ACHN (cell line): Measurements from ENCODE around the gene C9orf50.
"Not testable (repeated sequence)": the region's sequence is repeated elsewhere in the genome, so short reads cannot be mapped to it uniquely, and the experiment has no call there.

Experiments used
- DNase-seq: peaks from one replicate; pipeline ENCODE4 v3.0.0-alpha.2; 2015
- in situ Hi-C: cut with HindIII; loops from 2 replicates; pipeline ENCODE4 v1.10.0; 2017; ENCODE audit warnings: low sequenced_read_pairs, low pct_ligation_motif_present, low pct_unique_long_range_greater_than_20kb

C9orf50 gene

GRCh38 chr9:129602598-129603415 is 18.1 kb downstream of the C9orf50 start:
- in situ Hi-C loops = no loop called here
- DNase-seq = no peak

- no peak for DNase-seq
- in situ Hi-C loops = no loop called here
Measured at GRCh38 chr9:129601082-129601674, 19.7 kb downstream of the C9orf50 start.

- DNase-seq = no peak
- in situ Hi-C loops = no loop called here
Measured at GRCh38 chr9:129598089-129598596, 22.8 kb downstream of the C9orf50 start.

DNA sequence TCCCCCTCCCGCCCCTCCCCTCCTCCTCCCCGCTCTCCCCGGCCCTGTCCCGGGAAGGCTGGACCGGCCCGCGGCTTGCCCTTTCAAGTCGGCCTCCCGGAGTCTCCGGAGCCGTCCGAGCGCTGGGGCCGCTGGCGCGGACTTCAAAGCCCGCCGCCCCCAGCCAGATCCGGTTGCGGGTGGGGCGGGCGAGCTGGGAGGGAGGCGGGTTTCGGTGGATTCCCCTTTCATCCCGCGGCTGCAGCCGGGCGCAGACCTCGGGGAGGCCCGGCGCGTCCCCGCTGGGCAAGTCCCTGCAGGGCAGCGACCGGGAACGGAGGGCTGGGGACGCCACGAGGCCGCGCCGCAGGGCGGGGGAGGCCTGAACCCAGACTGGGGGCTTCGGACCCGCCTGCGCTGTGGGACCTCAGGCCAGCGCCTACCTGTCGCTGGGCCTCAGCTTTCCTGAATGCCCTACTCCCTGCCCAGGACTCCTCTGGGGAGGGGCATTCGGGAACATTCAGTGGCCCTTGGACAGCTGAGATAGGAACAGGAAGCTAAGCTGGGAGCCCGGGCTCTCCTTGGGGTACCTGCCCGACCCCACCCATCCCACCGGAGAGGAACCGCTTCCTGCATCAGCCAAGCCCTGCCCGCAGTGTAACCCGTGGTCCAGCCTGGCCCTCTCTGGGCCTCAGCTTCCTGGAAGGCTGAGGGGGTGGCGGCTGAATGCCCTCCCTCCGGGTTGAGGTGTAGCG is 23.4 kb downstream of the C9orf50 start:
- DNase-seq = no peak
- in situ Hi-C loops = no loop called here

- no peak for DNase-seq
- in situ Hi-C loops = no loop called here
Measured at GRCh38 chr9:129596541-129597331, 24.2 kb downstream of the C9orf50 start.

- in situ Hi-C loops = no loop called here
- no peak for DNase-seq
Measured at GRCh38 chr9:129595903-129596540, 24.9 kb downstream of the C9orf50 start.

DNA sequence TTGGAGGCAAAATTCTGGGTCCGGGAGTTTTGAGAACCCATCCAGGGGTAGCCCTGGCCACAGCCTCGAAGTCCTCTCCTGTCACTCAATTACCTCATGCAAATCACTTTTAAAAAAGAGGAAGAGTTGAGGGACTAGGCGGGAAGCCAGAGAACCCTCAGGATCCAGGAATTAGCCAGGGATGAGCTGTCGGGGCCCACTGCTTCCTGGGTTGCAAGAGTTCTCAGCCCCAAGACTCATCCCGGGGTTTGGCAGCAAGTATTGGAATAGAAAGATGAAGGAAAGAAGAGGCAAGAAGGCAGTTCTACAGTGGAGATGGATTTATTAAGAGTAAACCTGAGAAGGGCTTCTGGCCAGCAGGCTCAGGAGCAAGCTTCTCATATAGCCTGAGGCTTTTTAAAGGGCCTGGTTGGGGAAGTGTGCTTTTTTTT is 25.6 kb downstream of the C9orf50 start:
- in situ Hi-C loops = no loop called here
- no peak for DNase-seq

DNA sequence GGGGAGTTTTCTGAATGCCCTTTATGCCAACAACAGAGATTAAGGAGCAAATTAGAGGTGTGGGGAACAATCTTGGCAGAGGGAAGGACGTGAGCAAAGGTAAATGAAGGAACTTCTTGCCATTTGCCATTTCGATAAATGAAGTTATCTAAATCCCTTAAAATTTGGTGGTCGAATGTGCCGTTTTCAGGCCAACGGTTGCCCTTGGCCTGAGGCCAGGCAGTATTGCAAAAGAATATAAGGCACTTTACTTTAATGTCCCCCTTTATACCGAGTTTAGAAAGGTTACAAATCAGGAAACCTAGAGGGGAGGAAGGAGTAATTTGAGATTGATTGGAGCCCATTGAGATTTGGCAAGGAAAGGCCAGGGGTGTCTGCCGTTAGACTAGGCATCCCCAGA is 26.3 kb downstream of the C9orf50 start:
- in situ Hi-C loops = no loop called here
- DNase-seq = no peak

DNA sequence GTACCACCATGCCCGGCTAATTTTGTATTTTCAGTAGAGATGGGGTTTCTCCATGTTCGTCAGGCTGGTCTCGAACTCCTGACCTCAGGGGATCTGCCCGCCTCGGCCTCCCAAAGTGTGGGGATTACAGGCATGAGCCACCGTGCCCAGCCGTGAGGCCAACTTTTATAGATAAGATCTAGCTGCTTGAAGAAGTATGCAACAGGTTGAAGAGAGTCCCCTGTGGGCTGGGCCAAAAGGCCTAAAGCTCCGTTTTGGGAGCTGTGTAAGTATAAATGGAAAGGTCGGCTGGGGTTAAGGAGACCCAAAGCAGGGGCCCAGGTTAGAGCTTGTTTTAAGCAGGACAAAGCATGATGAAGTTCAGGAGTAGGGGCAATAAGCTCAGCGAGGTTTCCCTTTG is 28.1 kb downstream of the C9orf50 start:
- in situ Hi-C loops, DNase-seq: not testable (repeated sequence)

GRCh38 chr9:129591916-129592315 is 29.0 kb downstream of the C9orf50 start:
- no peak for DNase-seq

DNA sequence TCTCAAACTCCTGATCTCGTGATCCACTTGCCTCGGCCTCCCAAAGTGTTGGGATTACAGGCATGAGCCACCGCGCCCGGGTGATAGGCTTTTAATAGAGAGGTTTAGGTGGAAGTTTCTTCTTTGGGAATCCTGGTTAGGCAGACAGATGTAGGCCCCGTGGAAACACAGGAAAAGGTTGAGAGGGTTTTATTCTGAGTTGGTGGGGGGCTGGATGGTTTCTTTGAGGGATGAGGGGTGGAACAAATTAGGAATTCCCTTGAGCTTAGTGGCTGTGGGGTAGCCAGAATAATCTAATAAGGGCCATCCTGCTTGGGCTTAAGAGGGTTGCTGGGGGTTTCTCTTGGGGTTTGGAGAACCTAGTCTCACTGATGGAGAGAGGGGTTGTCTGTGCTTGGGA is 30.4 kb downstream of the C9orf50 start:
- in situ Hi-C loops = no loop called here

More at GRCh38 chr9:129591916-129592315, 29.0 kb downstream of the C9orf50 start:
- in situ Hi-C loops = no loop called here

DNA sequence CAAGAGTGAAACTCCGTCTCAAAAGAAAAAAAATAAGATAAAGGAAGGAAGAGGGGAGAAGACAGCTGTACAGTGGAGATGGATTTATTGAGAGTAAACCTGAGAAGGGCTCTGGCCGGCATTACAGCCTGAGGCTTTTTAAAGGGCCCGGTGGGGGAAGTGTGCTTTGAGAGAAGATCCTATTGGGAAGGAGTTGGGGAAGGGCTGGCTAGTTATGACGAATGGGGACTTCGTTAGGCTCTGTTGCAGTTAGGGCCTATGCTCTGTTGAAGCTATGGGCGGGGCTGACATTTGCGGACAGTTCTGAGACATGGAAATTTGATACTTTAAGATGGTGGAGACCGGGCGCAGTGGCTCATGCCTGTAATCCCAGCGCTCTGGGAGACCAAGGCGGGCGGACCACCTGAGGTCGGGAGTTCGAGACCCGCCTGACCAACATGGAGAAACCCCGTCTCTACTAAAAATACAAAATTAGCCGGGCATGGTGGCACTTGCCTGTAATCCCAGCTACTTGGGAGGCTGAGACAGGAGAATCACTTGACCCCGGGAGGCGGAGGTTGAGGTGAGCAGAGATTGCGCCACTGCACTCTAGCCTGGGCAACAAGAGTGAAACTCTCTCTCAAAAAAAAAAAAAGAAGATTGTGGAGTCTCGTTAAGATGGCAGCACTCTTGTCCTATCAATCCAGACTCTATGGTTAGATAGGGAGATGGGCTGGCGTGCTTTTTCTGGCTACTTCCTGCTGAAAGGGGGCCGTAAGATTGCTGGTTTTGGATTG is 33.2 kb downstream of the C9orf50 start:
- no peak for DNase-seq

More for the DNA sequence above, 30.4 kb downstream of the C9orf50 start:
- no peak for DNase-seq

DNA sequence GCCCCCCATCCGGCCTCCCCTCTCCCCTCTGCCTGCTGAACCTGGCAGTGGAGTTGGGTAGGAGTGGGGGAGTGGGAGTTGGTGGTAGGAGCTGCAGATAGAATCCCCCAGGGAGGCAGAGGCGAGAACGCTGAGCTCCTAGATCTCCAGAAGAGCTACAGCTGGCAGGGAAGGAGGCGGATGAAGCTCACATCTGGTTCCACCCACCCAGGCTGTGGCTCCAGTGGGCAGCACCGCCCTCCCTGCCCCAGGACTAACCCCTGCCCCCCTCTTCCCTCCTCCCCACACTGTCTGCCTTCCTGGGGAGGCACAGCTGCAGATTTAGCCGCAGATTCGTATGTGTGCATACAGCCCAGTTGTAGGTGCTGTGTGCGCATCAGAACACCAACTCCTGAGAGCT is 34.2 kb downstream of the C9orf50 start:
- in situ Hi-C loops = no loop called here
- DNase-seq = no peak

More for the DNA sequence above, 33.2 kb downstream of the C9orf50 start:
- in situ Hi-C loops = no loop called here

GRCh38 chr9:129586245-129586644 is 34.7 kb downstream of the C9orf50 start:
- DNase-seq = no peak
- in situ Hi-C loops = no loop called here

DNA sequence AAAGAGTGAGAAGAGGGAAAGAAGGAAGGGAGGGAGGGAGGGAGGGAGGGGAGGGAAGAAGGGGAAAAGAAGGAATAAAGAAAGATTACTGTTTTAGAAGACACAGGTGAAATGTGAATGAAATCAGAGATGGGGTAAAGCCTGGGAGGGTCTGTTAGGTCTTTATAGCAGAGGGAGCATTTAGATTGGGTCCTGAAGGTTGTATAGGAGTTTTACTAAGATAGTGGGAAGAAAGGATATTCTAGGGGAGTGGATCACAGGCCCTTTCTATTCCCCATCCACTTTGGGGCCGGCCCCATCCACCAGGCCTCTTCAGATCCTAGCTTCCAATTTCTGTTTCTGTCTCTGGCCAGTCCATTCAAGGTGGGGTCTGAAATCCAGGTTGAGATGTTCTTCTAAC is 35.5 kb downstream of the C9orf50 start:
- in situ Hi-C loops = no loop called here
- DNase-seq = no peak

DNA sequence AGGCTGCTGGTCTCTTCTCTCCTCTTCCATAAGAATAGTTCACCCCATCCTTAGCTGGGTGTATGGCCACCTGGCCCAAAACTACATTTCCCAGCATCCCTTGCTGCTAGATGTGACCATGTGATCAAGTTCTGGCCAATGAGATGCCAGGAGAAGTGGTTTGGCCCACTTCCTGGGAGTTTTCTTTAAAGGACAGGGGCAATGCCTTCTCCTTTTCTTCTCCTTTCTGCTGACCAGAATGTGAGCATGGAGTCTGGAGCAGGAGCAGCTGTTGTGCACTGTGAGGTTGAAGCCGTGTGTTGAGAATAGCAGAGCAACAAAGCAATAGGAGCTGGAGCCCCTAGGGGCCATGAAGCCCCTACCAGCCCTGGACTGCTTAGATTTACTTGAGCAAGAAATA is 36.8 kb downstream of the C9orf50 start:
- DNase-seq = peak; percentile 66
- in situ Hi-C loops = no loop called here

GRCh38 chr9:129583308-129584038 is 37.4 kb downstream of the C9orf50 start:
- in situ Hi-C loops = no loop called here
- no peak for DNase-seq
